PC-9 (cell line): ENCODE results near the gene C1GALT1C1L. TPM values are rescaled to one million over a fixed set of nuclear protein-coding genes. Genes with fewer than 3 reads are reported as not detected.
"Not testable (repeated sequence)": the region's sequence is repeated elsewhere in the genome, so short reads cannot be mapped to it uniquely, and the experiment has no call there.

ENCODE experiments used
- BruUV-seq: library from RNA; stranded (reverse); fragments of 400-500 nt; replicated peaks from 2 replicates; lab custom pipeline; 2021; lab: Mats Ljungman, UMichigan
- CTCF ChIA-PET: fragments of 300-600 bp; sonication (Branson Sonifier 250); formaldehyde crosslinking; loops from one replicate; lab custom pipeline; 2022; ENCODE audit warnings: antibody characterized with exemption; lab: Charles Lee
- POLR2A ChIA-PET: fragments of 300-600 bp; sonication (Branson Sonifier 250); formaldehyde crosslinking; loops from one replicate; lab custom pipeline; 2022; ENCODE audit warnings: antibody characterized with exemption; ENCODE audit not compliant: unreplicated experiment; lab: Charles Lee
- DNase-seq, 2 experiments: peaks; one replicate each; pipeline versions ENCODE4 v3.0.0 to v3.0.0-alpha.2; 2015 to 2022; ENCODE audit warnings: mixed read lengths in 1 of 2
- H2AFZ ChIP-seq: fragments of 200-600 bp; sonication (generic); 2 replicates; pipeline ENCODE4 v1.8.1; 2017; ENCODE audit warnings: antibody characterized with exemption
- H3F3A ChIP-seq: fragments of 200-600 bp; sonication (generic); 2 replicates; pipeline ENCODE4 v1.8.1; 2017; ENCODE audit warnings: antibody characterized with exemption, mild to moderate bottlenecking, low read depth; ENCODE audit not compliant: insufficient read depth
- H3K27ac ChIP-seq: fragments of 200-600 bp; sonication (generic); 2 replicates; pipeline ENCODE4 v1.6.1; 2016; ENCODE audit warnings: mixed run types
- H3K27me3 ChIP-seq: fragments of 200-600 bp; sonication (generic); 2 replicates; pipeline ENCODE4 v1.6.1; 2016; ENCODE audit warnings: low read depth, mixed run types; ENCODE audit not compliant: insufficient read depth
- H3K36me3 ChIP-seq: fragments of 200-600 bp; sonication (generic); 2 replicates; pipeline ENCODE4 v1.6.1; 2016; ENCODE audit warnings: low read depth, mixed run types
- H3K4me1 ChIP-seq: fragments of 200-600 bp; sonication (generic); replicated peaks from 2 replicates; pipeline ENCODE4 v1.6.1; 2016; ENCODE audit warnings: mixed run types; ENCODE audit not compliant: insufficient read depth
- H3K4me2 ChIP-seq: fragments of 200-600 bp; sonication (generic); 2 replicates; pipeline ENCODE4 v1.6.1; 2017; ENCODE audit warnings: mixed run types
- H3K4me3 ChIP-seq: fragments of 200-600 bp; sonication (generic); 2 replicates; pipeline ENCODE4 v1.6.1; 2016; ENCODE audit warnings: mixed run types
- H3K79me2 ChIP-seq: fragments of 200-600 bp; sonication (generic); 2 replicates; pipeline ENCODE4 v1.6.1; 2017; ENCODE audit warnings: low read depth, mixed run types
- H3K9me2 ChIP-seq: fragments of 200-600 bp; sonication (generic); 2 replicates; pipeline ENCODE4 v1.8.1; 2017; ENCODE audit warnings: mild to moderate bottlenecking; ENCODE audit not compliant: insufficient read depth
- H3K9me3 ChIP-seq: fragments of 200-600 bp; sonication (generic); 2 replicates; pipeline ENCODE4 v1.8.1; 2016; ENCODE audit warnings: low read depth; ENCODE audit not compliant: insufficient read depth
- H4K20me1 ChIP-seq: fragments of 200-600 bp; sonication (generic); 2 replicates; pipeline ENCODE4 v1.8.1; 2017; ENCODE audit not compliant: insufficient read depth
- CTCF ChIP-seq: fragments of 200-600 bp; sonication (generic); conservative IDR thresholded peaks from 2 replicates; pipeline ENCODE4 v1.6.1; 2017; ENCODE audit warnings: mixed run types, antibody characterized with exemption, mild to moderate bottlenecking, moderate library complexity
- EZH2 ChIP-seq: fragments of 200-600 bp; sonication (generic); IDR thresholded peaks from 2 replicates; pipeline ENCODE4 v1.8.0; 2017; ENCODE audit warnings: antibody characterized with exemption, low read depth
- intact Hi-C: fragments of 100-400 bp; cut with micrococcal nuclease; formaldehyde crosslinking; loops from one replicate; pipeline ENCODE4 v1.10.0; 2022; ENCODE audit not compliant: unreplicated experiment
- total RNA-seq: library from RNA; stranded (reverse); gene quantifications from 2 replicates; pipeline ENCODE4 v1.2.3, GENCODE V29; 2021

The C1GALT1C1L gene
- total RNA-seq, 1 experiment from 2014 or later = 3.7 TPM

- Histone ChIP-seq H3K4me1 (peaks cover 25% of the 10 kb centered on the region), H3K36me3 (no peaks in the 10 kb centered on the region), H3K27me3 (peaks cover 7% of the 10 kb centered on the region; the same call in 1 of the 2 replicates), H3K79me2 (no peaks in the 10 kb centered on the region), H3K4me2 (peak overlapping the region; percentile 92), H4K20me1 (no peaks in the 10 kb centered on the region; the same call in 1 of the 2 replicates), H3F3A (peaks cover 18% of the 10 kb centered on the region), H3K27ac (no peak overlapping the region), H3K9me2 (no peaks in the 10 kb centered on the region), H3K4me3 (peak overlapping the region; percentile 68), H3K9me3 (no peaks in the 10 kb centered on the region), H2AFZ (peak overlapping the region; percentile 92)
- DNase-seq = no peak
- TF ChIP-seq EZH2 = no peak
- TF ChIP-seq CTCF = no peak
- CTCF ChIA-PET = interaction anchor here (0.6 to 0.9 kb wide), 2 partner anchors 58 to 756 kb away, joined by 3 to 18 read pairs; no protein-coding TSS in a partner anchor
- no TSS peak for BruUV-seq
- intact Hi-C loops = loop anchor here (1.0 kb wide), 1 partner anchor 138 kb away; the partner anchor contains the start of gene DYNC2LI1
- POLR2A ChIA-PET = no interaction called here
These were observed 39.6 kb downstream of the C1GALT1C1L start for GRCh38 chr2:43636621-43637020.

DNA sequence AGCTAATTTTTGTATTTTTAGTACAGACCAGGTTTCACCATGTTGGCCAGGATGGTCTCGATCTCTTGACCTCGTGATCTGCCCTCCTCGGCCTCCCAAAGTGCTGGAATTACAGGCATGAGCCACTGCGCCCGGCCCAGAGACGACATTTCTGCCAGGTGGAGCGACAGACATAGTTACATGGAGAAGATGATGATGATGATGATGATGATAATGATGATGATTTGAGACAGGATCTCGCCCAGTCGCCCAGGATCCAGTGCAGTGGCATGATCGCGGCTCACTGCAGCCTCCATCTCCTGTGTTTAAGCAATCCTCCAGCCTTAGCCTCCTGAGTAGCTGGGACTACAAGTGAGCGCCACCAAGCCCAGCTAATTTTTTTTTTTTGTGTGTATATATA, 40.1 kb downstream of the C1GALT1C1L start:
- intact Hi-C loops, H3K9me2 ChIP-seq, DNase-seq, H3K4me3 ChIP-seq, H3K4me2 ChIP-seq, POLR2A ChIA-PET, H3K27ac ChIP-seq, H2AFZ ChIP-seq, H3K36me3 ChIP-seq, BruUV-seq, H3K27me3 ChIP-seq, H4K20me1 ChIP-seq, H3K9me3 ChIP-seq, H3K79me2 ChIP-seq: not testable (repeated sequence)
- CTCF ChIA-PET = interaction anchor here (0.7 kb wide), 1 partner anchor 59 kb away, joined by 4 read pairs; no protein-coding TSS in a partner anchor
- Histone ChIP-seq H3F3A (peaks cover 18% of the 10 kb centered on the region), H3K4me1 (peaks cover 25% of the 10 kb centered on the region)

GRCh38 chr2:43634604-43635306, 41.5 kb downstream of the C1GALT1C1L start:
- H3K4me3 ChIP-seq = peak overlapping the region; percentile 1; the same call in 1 of the 2 replicates
- H3K9me3 ChIP-seq = no peaks in the 10 kb centered on the region
- no peaks in the 10 kb centered on the region for H3K9me2 ChIP-seq
- CTCF ChIA-PET = no interaction called here
- intact Hi-C loops = no loop called here
- peak overlapping the region; percentile 54 for H3K27ac ChIP-seq
- peaks cover 25% of the 10 kb centered on the region for H3K4me1 ChIP-seq
- H2AFZ ChIP-seq = no peak overlapping the region; the same call in 1 of the 2 replicates
- TF ChIP-seq CTCF = no peak
- TF ChIP-seq EZH2 = no peak
- H3K36me3 ChIP-seq = no peaks in the 10 kb centered on the region
- BruUV-seq = no TSS peak
- peaks cover 18% of the 10 kb centered on the region for H3F3A ChIP-seq
- no peaks in the 10 kb centered on the region; the same call in 1 of the 2 replicates for H4K20me1 ChIP-seq
- POLR2A ChIA-PET = no interaction called here
- peak in 1 of 2 experiments; percentile 99 for DNase-seq
- peak overlapping the region; percentile 55 for H3K4me2 ChIP-seq
- no peaks in the 10 kb centered on the region for H3K79me2 ChIP-seq
- H3K27me3 ChIP-seq = peaks cover 7% of the 10 kb centered on the region; the same call in 1 of the 2 replicates
